ENCODE data around the gene ELAVL1.

Gene ELAVL1

DNA sequence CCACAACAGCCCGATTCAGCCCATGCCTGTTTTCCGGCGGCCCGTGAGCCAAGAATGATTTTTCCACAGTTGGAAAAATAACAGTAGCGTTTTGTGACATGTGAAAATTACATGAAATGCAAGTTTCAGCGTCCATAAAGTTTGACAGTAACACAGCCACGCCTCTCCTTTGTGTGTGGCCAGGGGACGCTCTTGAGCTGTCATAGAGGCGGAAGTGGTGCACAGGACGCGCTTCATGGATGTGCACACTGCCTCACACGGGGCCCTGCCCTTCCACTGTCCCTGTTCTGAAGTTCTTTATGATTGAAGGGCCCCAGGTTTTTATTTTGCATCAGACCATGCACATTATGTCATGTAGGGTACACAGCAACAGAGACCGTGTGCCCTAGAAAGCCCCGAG lies 12.4 kb upstream of the ELAVL1 start:
- no peaks in the 10 kb centered on the region for H3K9me3 ChIP-seq
- no peak overlapping the region for H3K4me3 ChIP-seq (ENCODE audit: low read depth in 1 of 2, low read length in 1 of 2)
- H3K27ac ChIP-seq = no peak overlapping the region
- no peaks in the 10 kb centered on the region for H3K27me3 ChIP-seq
- no peaks in the 10 kb centered on the region for H3K36me3 ChIP-seq
- TF ChIP-seq, protein P1, sequence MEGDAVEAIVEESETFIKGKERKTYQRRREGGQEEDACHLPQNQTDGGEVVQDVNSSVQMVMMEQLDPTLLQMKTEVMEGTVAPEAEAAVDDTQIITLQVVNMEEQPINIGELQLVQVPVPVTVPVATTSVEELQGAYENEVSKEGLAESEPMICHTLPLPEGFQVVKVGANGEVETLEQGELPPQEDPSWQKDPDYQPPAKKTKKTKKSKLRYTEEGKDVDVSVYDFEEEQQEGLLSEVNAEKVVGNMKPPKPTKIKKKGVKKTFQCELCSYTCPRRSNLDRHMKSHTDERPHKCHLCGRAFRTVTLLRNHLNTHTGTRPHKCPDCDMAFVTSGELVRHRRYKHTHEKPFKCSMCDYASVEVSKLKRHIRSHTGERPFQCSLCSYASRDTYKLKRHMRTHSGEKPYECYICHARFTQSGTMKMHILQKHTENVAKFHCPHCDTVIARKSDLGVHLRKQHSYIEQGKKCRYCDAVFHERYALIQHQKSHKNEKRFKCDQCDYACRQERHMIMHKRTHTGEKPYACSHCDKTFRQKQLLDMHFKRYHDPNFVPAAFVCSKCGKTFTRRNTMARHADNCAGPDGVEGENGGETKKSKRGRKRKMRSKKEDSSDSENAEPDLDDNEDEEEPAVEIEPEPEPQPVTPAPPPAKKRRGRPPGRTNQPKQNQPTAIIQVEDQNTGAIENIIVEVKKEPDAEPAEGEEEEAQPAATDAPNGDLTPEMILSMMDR (IDR thresholded peaks at IDR 0.05) = no peak
- no peaks in the 10 kb centered on the region for H3K4me1 ChIP-seq (ENCODE audit: control insufficient read depth in 1 of 2, insufficient read depth in 1 of 2, low read depth in 1 of 2, low read length in 1 of 2)

DNA sequence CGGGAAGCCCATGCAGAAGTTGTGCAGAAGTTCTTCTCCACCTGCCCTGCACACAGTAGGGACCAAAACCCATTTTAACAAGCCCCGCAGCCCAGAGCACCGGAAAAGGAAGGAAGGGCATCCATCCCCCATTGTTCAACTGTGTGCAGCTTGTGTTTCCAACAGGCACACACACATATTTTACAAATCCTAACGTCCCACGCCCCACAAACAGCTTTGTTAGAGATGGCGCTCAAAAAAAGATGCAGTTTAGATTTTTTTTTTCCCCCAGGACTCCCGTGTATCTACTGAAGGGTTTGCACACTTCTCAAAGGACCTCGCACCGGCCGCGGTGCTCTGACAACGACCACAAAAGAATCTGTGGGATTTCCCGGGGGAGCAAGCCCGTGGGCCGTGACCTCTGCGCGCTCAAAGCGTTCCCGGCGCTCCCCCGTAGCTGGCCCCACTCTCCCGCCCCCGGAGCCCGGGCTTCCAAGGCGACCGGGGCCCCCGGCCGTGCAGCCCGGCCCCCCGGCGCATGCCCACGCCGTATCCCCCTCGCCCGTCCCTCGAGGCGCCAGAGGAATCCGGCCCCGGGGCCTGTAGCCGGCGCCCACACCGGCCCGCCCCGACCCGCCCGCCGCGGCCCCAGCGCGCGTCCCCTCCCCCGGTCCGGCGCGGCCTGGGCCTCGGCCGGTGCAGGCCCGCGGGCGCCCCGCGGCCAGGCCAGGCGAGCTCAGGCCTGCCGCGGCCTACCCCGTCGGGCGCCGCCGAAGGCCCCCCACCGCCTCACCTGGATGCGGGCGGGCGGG lies 523 bp downstream of the ELAVL1 start:
- no peaks in the 10 kb centered on the region for H3K9me3 ChIP-seq
- TF ChIP-seq, protein P1 (IDR thresholded peaks at IDR 0.05) = no peak
- peak overlapping the region; percentile 56 to 62 for H3K4me3 ChIP-seq (ENCODE audit: low read depth in 1 of 2, low read length in 1 of 2)
- H3K36me3 ChIP-seq = no peaks in the 10 kb centered on the region
- no peaks in the 10 kb centered on the region for H3K27me3 ChIP-seq
- H3K4me1 ChIP-seq (ENCODE audit: control insufficient read depth in 1 of 2, insufficient read depth in 1 of 2, low read depth in 1 of 2, low read length in 1 of 2) = peaks cover 29 to 31% of the 10 kb centered on the region in 2 experiments
- peak overlapping the region; percentile 46 for H3K27ac ChIP-seq

DNA sequence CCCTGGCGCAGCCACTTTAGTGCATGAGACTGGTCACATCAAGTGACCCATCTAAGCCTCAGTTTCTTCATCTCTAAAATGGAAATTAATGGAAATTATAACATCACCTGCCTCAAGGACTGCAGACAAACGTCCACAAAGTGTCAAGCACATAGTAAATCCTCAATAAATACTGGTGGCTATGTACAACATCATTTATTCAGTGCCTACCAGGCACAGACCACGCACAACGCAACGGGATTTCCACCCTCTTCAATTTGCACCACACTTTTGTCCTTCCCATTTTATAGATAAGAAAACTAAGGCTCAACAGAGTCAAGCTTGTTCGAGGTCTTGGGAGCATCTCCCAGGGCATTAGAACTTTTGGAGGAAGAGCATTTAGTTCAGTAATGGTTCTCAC lies 1.4 kb downstream of the ELAVL1 start:
- H3K36me3 ChIP-seq = no peaks in the 10 kb centered on the region
- TF ChIP-seq, protein P1 (IDR thresholded peaks at IDR 0.05) = no peak
- H3K9me3 ChIP-seq = no peaks in the 10 kb centered on the region
- H3K27me3 ChIP-seq = no peaks in the 10 kb centered on the region
- peak overlapping the region; percentile 46 for H3K27ac ChIP-seq
- peaks cover 29 to 31% of the 10 kb centered on the region in 2 experiments for H3K4me1 ChIP-seq (ENCODE audit: control insufficient read depth in 1 of 2, insufficient read depth in 1 of 2, low read depth in 1 of 2, low read length in 1 of 2)
- peak overlapping the region; percentile 56 to 62 for H3K4me3 ChIP-seq (ENCODE audit: low read depth in 1 of 2, low read length in 1 of 2)

DNA sequence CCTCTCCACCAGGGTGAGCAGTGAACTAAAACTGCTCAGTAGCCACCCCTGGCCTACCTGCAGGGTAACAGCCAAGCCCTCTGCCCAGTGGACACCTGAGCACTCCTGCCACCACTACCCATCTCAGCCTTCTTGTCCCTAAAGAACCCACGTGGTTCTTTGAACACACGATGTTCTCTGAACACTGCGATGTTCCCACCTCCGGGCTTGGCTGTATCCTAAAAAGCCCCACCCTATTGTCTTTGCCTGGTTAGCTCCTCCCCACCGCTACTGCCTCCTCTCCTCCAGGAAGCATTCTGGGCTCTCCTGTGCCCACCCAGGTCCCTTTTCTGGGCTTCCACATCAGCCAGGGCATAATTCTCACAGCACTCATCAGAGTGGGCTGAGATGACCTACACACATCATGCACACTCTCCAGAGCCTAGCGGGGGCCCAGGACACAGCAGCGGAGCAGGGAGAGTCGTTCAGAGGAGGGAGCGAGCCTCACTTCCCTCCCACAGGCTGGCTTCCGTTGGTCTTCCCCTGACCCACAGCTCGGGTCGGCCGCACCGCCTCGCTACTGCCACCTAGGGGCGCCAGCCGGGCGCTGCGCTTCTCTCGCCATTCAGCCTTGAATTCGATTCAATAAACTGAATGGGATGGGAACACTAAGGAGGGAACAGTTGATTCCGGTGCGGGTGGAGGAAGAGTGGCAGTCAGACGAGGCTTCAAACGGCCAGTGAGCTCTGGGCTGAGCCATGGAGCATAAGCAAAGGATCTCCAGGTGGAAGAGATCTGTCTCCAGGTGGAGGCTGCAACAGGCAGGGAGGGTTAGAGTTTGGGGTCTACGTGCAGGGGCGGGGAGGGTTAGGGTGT lies 3.2 kb downstream of the ELAVL1 start:
- TF ChIP-seq, protein P1 (IDR thresholded peaks at IDR 0.05) = peak; percentile 99

DNA sequence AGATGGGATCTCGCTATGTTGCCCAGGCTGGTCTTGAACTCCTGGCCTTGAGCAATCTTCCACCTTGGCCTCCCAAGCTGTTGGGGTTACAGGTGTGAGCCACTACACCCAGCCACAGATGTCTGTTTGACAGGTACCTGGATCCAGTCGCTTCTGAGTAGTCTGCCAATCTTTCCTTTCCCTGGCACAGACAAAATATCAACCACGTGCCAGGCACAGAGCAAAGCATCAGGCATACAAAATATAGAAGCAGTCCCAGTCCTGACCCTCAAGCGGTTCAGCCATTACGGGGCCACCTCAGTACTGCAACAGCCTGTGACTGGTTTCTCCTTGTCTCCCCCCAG lies 3.8 kb downstream of the ELAVL1 start:
- Histone ChIP-seq H3K27ac (peak overlapping the region; percentile 63), H3K9me3 (no peaks in the 10 kb centered on the region), H3K36me3 (no peaks in the 10 kb centered on the region), H3K4me3 (ENCODE audit: low read depth in 1 of 2, low read length in 1 of 2) (no peak overlapping the region), H3K4me1 (ENCODE audit: control insufficient read depth in 1 of 2, insufficient read depth in 1 of 2, low read depth in 1 of 2, low read length in 1 of 2) (peaks cover 29 to 31% of the 10 kb centered on the region in 2 experiments), H3K27me3 (no peaks in the 10 kb centered on the region)
- TF ChIP-seq, protein P1 (IDR thresholded peaks at IDR 0.05) = no peak

More for the DNA sequence above, 3.2 kb downstream of the ELAVL1 start:
- Histone ChIP-seq H3K27ac (peak overlapping the region; percentile 63), H3K27me3 (no peaks in the 10 kb centered on the region), H3K4me3 (ENCODE audit: low read depth in 1 of 2, low read length in 1 of 2) (peak overlapping the region; percentile 37 to 46), H3K9me3 (no peaks in the 10 kb centered on the region), H3K4me1 (ENCODE audit: control insufficient read depth in 1 of 2, insufficient read depth in 1 of 2, low read depth in 1 of 2, low read length in 1 of 2) (peaks cover 29 to 31% of the 10 kb centered on the region in 2 experiments), H3K36me3 (no peaks in the 10 kb centered on the region)

All from neutrophil (primary cell).